ENCODE measurements around the gene CD27.

CD27 gene

GRCh38 chr12:6434205-6435140 lies 10.3 kb upstream of the CD27 start:
- DNase-seq (ENCODE audit: low spot score): no peak

- no peak for DNase-seq (ENCODE audit: low spot score)
Measured at GRCh38 chr12:6435961-6436715, 8.6 kb upstream of the CD27 start.

- no peak for DNase-seq (ENCODE audit: low spot score)
Measured at GRCh38 chr12:6437586-6437985, 7.2 kb upstream of the CD27 start.

GRCh38 chr12:6438345-6438744 lies 6.4 kb upstream of the CD27 start:
- DNase-seq (ENCODE audit: low spot score): no peak

GRCh38 chr12:6440391-6440790 lies 4.4 kb upstream of the CD27 start:
- DNase-seq (ENCODE audit: low spot score): no peak

- DNase-seq (ENCODE audit: low spot score): no peak
Measured at GRCh38 chr12:6442836-6443235, 1.9 kb upstream of the CD27 start.

- DNase-seq (ENCODE audit: low spot score): no peak
Measured at GRCh38 chr12:6443361-6443983, 1.3 kb upstream of the CD27 start.

GRCh38 chr12:6444031-6444430 lies 724 bp upstream of the CD27 start:
- DNase-seq (ENCODE audit: low spot score): no peak

- no peak for DNase-seq (ENCODE audit: low spot score)
Measured at GRCh38 chr12:6450091-6450868, 5.5 kb downstream of the CD27 start.

- peak; percentile 76 for DNase-seq (ENCODE audit: low spot score)
Measured at GRCh38 chr12:6450869-6451347, 6.2 kb downstream of the CD27 start.

- peak; percentile 92 for DNase-seq (ENCODE audit: low spot score)
Measured at GRCh38 chr12:6451348-6452244, 6.8 kb downstream of the CD27 start, which contains the start of gene TAPBPL. TAPBPL (plus strand) TSS chr12:6452042; CDS start chr12:6452249, 207 bp downstream.

- DNase-seq (ENCODE audit: low spot score): no peak
Measured at GRCh38 chr12:6452245-6452943, 7.6 kb downstream of the CD27 start.

GRCh38 chr12:6452944-6453630 lies 8.3 kb downstream of the CD27 start:
- DNase-seq (ENCODE audit: low spot score): no peak

GRCh38 chr12:6457220-6457945 lies 12.6 kb downstream of the CD27 start:
- no peak for DNase-seq (ENCODE audit: low spot score)

- no peak for DNase-seq (ENCODE audit: low spot score)
Measured at GRCh38 chr12:6458281-6459003, 13.7 kb downstream of the CD27 start.

- no peak for DNase-seq (ENCODE audit: low spot score)
Measured at GRCh38 chr12:6459004-6459337, 14.2 kb downstream of the CD27 start.

GRCh38 chr12:6460751-6461371 lies 16.1 kb downstream of the CD27 start:
- DNase-seq (ENCODE audit: low spot score): no peak
